Lung microvascular endothelial cell (primary cell): Measurements from ENCODE around the gene SSX4B. TPM values are rescaled to one million over a fixed set of nuclear protein-coding genes. Genes with fewer than 3 reads are reported as not detected.

ENCODE experiments used
- total RNA-seq: library from RNA; depleted of rRNA; stranded (reverse); fragments of >200 nt; gene quantifications from 2 replicates; pipeline ENCODE4 v1.2.1, GENCODE V29; 2014

Gene SSX4B
- total RNA-seq, 1 donor from 2014 or later = not detected

Other genes starting within 250 kb of the SSX4B start
- gene SSX5, start 215.2 kb downstream of the SSX4B start, total RNA-seq = not detected in 2 replicates
- not detected in 2 replicates for gene SSX1, start 156.6 kb downstream of the SSX4B start, total RNA-seq
- not detected in 2 replicates for gene SSX3, start 55.3 kb downstream of the SSX4B start, total RNA-seq
- not detected in 2 replicates for gene SSX4, start 28.4 kb downstream of the SSX4B start, total RNA-seq
- 4.2 and 12.2 TPM in 2 replicates for gene SLC38A5, start 58.3 kb upstream of the SSX4B start, total RNA-seq
- gene FTSJ1, start 64.2 kb upstream of the SSX4B start, total RNA-seq = 31.7 and 32.5 TPM in 2 replicates
- gene PORCN, start 97.0 kb upstream of the SSX4B start, total RNA-seq = 3.9 and 6.0 TPM in 2 replicates
- 85.9 and 91.1 TPM in 2 replicates for gene EBP, start 109.8 kb upstream of the SSX4B start, total RNA-seq
- gene TBC1D25, start 127.8 kb upstream of the SSX4B start, total RNA-seq = 4.1 and 7.9 TPM in 2 replicates
- gene RBM3, start 162.5 kb upstream of the SSX4B start, total RNA-seq = 86.1 and 320 TPM in 2 replicates
- gene WDR13, start 185.5 kb upstream of the SSX4B start, total RNA-seq = 88.7 and 90.9 TPM in 2 replicates